HG03558 (cell line): Measurements from ENCODE around the gene MRLN.
A peak's percentile ranks its signal among the peaks of the same experiment; 100 is the strongest.

Source experiments
- ATAC-seq: cut with Tn5 transposase; IDR thresholded peaks from one replicate; pipeline ENCODE4 v1.9.1; 2021; ENCODE audit warnings: moderate number of reproducible peaks; ENCODE audit not compliant: unreplicated experiment; ENCODE audit errors: extremely low read depth

MRLN gene

GRCh38 chr10:59708816-59709394 is 44.4 kb downstream of the MRLN start:
- no peak for ATAC-seq

- ATAC-seq, result no peak
These were observed 46.1 kb downstream of the MRLN start for GRCh38 chr10:59706851-59707797.

GRCh38 chr10:59705931-59706330 is 47.3 kb downstream of the MRLN start:
- no peak for ATAC-seq

GRCh38 chr10:59704630-59705029 is 48.6 kb downstream of the MRLN start:
- no peak for ATAC-seq

- no peak for ATAC-seq
These were observed 50.9 kb downstream of the MRLN start for GRCh38 chr10:59702347-59702746.

GRCh38 chr10:59700709-59701108 is 52.5 kb downstream of the MRLN start:
- no peak for ATAC-seq

GRCh38 chr10:59698326-59698725 is 54.9 kb downstream of the MRLN start:
- ATAC-seq, result no peak

GRCh38 chr10:59695637-59696036 is 57.6 kb downstream of the MRLN start:
- ATAC-seq, result no peak

- ATAC-seq, result no peak
These were observed 58.3 kb downstream of the MRLN start for GRCh38 chr10:59694936-59695335.

GRCh38 chr10:59692113-59692512 is 61.1 kb downstream of the MRLN start:
- no peak for ATAC-seq

GRCh38 chr10:59688921-59689351 is 64.3 kb downstream of the MRLN start:
- ATAC-seq, result peak; percentile 67

GRCh38 chr10:59687657-59688056 is 65.6 kb downstream of the MRLN start:
- no peak for ATAC-seq
